Right ventricle myocardium inferior (tissue), 1 donor: ENCODE measurements around the gene RIPK3. TPM values are rescaled to one million over a fixed set of nuclear protein-coding genes. Genes with fewer than 3 reads are reported as not detected.
"Not testable (repeated sequence)": the region's sequence is repeated elsewhere in the genome, so short reads cannot be mapped to it uniquely, and the experiment has no call there.

ENCODE experiments used
- ATAC-seq: fragments of 200-7000 bp; cut with Tn5 transposase; one replicate; pipeline ENCODE4 v1.9.1; 2020; ENCODE audit warnings: mild to moderate bottlenecking, moderate library complexity
- DNase-seq: peaks from one replicate; pipeline ENCODE4 v3.0.0; 2021; ENCODE audit errors: missing footprints
- intact Hi-C: fragments of 100-400 bp; cut with DNase I; formaldehyde crosslinking; loops from one replicate; pipeline ENCODE4 v1.11.0; 2022
- total RNA-seq: library from RNA; stranded (reverse); fragmentation: NEBNext Ultra II Directional; extraction: Animal tissue kit (Norgen Biotek cat#: 25700); gene quantifications from one replicate; pipeline ENCODE4 v1.2.1, GENCODE V29; 2021
- donor health status: DM: no; HTN: yes; CAD: no; lungs with severe emphysema.

The RIPK3 gene
- total RNA-seq, 1 donor from 2014 or later = 4.2 TPM

DNA sequence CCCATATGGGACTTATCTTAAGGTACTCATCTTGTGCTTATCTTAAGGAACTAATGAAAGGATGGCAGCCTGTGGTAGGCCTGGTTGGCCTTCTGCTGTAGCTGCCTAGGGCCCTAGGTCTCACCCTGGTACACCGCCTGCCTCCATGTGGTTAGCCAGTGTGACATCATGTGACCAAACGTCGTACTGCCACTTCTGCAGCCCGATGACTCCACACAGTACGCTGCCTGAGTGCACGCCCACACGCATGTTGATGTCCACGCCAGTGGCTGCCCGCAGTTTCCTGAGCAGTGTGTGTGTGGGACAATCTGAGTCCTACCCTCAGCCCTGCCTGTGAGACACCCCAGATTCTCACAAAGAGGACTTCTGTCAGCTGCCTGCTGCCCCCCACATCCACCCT, 10.1 kb downstream of the RIPK3 start:
- intact Hi-C loops = no loop called here
- DNase-seq = peak; percentile 88
- peak; percentile 13 for ATAC-seq

- intact Hi-C loops = no loop called here
- no peak for DNase-seq
- ATAC-seq = no peak
Observed at GRCh38 chr14:24329073-24329663, 10.6 kb downstream of the RIPK3 start.

DNA sequence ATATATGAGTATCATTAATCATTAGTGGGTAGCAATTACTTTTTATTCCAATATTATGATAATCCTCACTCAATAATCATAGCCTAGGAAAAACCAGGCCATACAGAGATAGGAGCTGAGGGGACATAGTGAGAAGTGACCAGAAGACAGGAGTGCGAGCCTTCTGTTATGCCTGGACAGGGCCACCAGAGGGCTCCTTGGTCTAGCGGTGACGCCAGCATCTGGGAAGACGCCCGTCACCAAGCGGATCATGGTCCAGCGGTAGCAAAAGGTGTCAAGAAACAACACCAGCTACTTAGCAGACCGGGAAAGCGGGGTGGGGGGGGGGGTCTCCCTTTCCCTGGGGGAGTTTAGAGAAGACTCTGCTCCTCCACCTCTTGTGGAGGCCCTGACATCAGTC, 11.9 kb downstream of the RIPK3 start:
- intact Hi-C loops, ATAC-seq: not testable (repeated sequence)
- peak; percentile 78 for DNase-seq

GRCh38 chr14:24327303-24327702, 12.5 kb downstream of the RIPK3 start:
- DNase-seq (no peak), ATAC-seq (peak; percentile 6)
- intact Hi-C loops = no loop called here

- DNase-seq (no peak), ATAC-seq (no peak)
- intact Hi-C loops = no loop called here
Observed at GRCh38 chr14:24325963-24326362, 13.8 kb downstream of the RIPK3 start.

DNA sequence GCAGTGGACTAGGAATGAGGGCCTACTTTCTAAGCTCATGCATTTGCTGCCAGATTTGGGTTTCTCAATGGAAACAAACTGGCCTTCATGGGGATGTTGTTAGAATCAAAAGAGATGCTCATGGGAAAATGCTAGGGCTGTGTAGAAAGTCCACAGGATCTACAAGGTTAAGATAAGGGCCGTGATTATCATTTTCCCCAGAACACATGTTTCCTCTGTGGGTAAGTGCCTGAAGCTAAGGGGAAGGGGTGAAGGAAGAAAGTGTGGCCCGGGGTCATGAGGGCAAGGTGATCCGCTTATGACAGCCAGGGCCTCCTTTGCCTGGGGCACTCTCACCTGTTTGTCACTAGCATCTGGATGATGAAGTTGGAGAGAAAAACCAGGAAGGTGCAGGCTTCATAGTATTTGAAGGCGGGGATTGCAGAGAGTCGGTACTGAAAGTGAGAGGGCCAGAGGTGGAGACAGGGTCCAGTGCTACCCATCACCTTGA, 14.7 kb downstream of the RIPK3 start:
- intact Hi-C loops = no loop called here
- ATAC-seq (no peak), DNase-seq (no peak)

DNA sequence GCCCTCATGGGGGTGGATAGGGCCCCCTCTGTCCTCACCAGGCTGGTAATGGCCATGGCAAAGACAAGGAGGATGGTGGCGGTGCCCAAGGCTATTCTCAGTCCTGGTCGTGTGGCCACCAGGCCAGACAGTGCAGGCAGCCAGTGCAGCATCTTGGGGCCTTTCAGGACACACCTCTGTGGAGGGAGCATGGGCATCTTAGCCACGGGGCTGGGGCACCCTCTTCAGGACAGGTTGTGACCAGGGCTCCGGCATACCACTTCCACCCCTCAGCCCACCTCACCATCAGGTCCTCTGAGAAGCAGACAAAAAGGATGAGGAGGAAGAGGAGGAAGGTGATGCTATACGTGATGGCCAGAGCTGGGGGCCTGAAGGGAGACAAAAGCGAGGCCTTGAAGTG, 15.8 kb downstream of the RIPK3 start:
- DNase-seq = no peak
- intact Hi-C loops = no loop called here

DNA sequence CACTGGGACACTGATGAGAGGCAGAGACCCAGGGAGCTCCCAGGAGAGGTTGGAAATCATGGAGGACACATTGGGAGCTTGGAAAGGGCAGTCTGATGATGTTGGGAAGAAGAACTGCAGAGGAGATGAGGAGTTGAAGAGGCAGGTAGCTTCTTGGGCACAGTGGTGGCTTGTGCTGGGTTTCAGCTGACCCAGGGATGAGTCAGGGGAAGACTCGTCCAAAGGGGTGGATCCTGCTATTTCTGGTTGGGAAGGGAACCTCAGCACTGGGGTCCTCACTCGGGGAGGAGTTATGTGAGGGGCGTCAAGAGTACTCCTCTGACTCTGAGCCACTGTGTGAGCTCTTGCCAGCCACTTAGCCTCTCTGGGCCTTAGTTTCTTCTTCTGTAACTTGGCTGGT, 16.4 kb downstream of the RIPK3 start:
- no peak for DNase-seq
- ATAC-seq = no peak
- intact Hi-C loops = no loop called here

More for the DNA sequence above, 15.8 kb downstream of the RIPK3 start:
- no peak for ATAC-seq

DNA sequence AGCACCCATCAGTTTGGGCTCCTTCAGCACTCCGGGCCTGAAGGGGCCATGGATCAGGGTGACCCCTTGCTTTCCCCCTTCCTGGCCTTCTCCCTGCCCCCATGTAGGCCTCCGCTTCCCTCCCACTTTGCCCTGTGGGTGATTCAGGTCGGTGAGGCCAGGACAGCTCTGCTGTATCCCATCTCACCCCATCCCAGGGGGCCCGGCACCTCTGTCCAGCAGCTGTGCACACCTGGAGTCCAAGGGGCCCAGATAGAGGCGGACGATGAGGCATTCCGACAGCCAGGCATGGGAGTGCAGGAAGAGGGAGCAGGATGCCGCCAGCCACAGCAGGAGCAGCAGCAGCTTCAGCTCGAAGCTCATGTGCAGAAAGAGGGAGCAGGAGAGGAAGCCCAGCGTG, 17.1 kb downstream of the RIPK3 start:
- intact Hi-C loops = no loop called here
- DNase-seq = no peak
- ATAC-seq = no peak

DNA sequence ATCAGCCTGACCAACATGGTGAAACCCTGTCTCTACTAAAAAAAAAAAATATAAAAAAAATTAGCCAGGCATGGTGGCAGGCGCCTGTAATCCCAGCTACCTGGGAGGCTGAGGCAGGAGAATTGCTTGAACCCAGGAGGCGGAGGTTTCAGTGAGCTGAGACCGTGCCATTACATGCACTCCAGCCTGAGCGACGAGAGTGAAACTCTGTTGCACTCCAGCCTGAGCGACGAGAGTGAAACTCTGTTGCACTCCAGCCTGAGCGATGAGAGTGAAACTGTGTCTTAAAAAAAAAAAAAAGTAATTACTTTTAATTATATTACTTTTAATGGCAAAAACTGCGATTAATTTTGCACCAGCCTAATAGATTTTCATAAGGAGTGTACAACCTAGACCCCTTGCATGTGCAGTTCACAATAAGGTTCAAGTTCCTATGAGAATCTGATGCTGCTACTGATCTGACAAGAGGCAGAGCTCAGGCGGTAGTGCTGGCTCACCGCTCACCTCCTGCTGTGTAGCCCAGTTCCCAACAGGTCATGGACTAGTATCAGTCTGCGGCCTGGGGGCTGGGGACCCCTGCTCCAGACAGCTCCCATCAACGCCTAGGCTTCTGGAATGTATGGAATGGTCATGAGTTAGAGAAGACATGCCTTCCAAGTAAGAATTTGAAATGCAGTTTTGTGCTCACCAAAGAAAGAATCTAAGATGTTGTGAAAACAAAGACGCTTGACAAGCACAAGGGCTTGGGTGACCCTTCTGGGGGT, 18.4 kb downstream of the RIPK3 start:
- no peak for DNase-seq
- intact Hi-C loops = no loop called here
- no peak for ATAC-seq

DNA sequence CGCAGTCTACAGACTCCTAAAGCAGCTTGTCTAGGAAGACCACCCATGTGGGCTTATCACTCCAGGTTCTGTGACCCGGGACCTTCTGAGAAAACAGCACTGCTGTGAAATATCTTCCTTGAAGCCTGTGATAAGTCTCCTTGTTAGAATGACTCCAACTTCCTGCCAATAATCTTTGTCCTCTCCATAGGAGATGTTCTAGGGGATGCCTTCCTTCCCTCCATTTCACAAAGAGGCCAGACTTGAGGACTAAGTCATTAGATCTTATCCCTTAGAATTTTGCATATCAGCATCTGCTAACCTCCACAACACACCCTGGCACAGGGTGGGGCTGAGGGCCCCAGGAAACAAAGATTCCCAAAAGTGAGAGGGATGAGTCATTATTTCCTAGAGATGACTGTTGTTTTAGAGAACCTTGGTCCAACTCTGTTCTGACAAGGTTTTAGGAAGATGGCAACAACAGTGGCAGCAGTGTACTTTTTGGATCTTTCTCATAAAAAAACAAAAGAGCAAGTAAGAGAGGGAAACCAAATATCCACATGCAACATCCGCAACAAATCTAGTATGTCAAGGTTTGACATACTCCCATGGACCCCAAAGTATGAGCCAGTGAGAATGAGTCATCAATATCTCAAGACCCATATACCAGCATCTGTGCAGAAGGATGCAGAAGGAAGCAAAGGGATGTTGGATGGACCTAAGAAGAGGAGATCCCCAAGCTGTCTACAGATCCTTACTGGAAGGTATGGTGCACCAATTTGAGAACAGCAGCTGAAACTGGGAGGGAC, 22.5 kb downstream of the RIPK3 start:
- DNase-seq (no peak), ATAC-seq (no peak)
- intact Hi-C loops = no loop called here

GRCh38 chr14:24316597-24316950, 23.2 kb downstream of the RIPK3 start:
- intact Hi-C loops = no loop called here
- DNase-seq (no peak), ATAC-seq (no peak)

GRCh38 chr14:24315807-24316596, 23.8 kb downstream of the RIPK3 start:
- DNase-seq = peak; percentile 81
- ATAC-seq = peak; percentile 35
- intact Hi-C loops = no loop called here

- ATAC-seq = no peak
- no peak for DNase-seq
- intact Hi-C loops = no loop called here
Observed at GRCh38 chr14:24315243-24315806, 24.5 kb downstream of the RIPK3 start.

DNA sequence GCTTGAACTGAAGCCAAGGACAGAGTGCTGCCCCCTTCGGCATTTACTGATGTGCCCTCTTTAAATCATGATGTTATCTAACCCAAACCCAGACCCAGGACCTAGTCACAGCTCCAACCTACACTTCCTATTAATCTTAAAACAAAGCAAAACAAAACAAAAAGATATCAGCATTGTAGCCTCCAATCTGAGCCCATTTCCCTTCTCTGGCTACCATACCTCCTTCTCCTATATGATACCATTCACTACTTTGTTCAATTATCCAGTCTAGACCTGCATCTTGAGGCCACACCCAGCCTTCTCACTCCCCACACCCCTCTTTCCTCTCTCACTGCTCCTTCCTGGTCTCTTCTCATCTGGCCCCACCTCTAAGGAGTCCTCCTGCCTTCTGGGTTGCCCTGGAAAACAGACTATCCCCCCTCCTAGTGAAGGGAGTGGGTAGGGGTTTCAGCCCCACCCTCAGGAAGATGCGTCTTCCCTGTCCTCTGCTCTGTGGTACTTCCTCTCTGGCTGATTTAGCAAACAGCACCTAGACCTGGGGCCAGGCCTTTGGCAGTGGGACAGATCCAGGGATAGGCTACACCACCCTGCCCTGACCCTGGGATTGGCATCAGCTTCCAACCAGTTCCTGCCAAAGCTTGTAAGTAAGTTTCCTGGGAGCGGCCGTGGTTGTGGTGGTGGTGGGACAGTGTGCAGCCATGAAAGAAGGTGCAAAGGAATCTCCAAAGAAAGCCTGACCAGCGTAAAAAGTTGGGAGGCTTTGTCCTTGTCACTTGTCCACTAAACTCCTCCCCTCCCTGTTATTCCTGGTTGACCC, 25.2 kb downstream of the RIPK3 start:
- intact Hi-C loops = no loop called here
- ATAC-seq = no peak
- no peak for DNase-seq

- no peak for DNase-seq
Observed at GRCh38 chr14:24313913-24314312, 25.9 kb downstream of the RIPK3 start.

GRCh38 chr14:24312736-24313507, 26.9 kb downstream of the RIPK3 start:
- DNase-seq (no peak), ATAC-seq (no peak)
- intact Hi-C loops = no loop called here

More at GRCh38 chr14:24313913-24314312, 25.9 kb downstream of the RIPK3 start:
- intact Hi-C loops = no loop called here
- ATAC-seq = no peak
